ENCODE data around the gene PPM1F.

PPM1F gene

DNA sequence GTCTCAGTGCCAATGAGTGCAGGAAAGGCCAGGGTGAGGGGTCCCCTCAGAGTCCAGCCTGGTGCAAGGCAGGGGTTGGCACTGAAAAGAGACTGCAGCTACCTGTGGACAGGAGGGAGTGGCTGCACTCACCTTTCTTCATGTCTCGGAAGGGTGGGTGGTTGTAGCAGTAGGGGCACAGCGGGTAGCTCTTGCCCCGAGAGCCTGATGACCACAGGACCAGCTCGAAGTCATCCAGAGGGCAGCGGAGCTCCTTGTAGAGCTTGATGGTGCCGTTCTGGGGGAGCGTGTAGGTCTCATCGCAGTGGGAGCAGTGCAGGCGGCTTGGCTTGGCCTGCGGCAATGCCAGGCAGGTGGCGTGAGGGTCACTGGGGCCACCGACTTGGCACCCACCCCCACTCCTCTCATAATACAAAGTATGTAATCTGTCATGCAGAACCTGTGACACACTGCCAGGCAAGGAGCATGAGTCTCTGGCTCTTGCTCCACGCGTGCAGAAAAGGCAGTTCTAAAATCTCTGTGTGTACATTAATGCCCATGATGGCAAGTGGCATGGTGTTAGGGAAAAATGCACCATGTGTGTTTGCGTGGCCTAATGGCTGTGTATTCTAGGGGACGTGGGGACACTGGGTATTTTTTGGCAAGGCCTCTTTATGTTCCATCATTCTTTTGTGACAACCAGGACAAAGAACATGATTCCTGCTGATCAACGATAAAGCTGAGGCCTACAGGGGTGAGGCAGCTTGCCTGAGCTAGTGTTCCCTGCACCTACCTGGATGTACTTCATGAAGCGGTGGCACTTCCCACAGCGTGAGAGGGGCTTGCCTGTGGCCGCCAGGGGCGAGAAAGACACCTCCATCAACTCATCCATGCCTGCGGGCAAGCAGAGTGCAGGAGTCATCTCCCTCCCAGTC lies 6.0 kb upstream of the PPM1F start:
- in situ Hi-C loops (cut with MboI; ENCODE audit: low sequenced_read_pairs, unreplicated experiment) = no loop called here
- DNase-seq (ENCODE audit: low spot score) = no peak
- TF ChIP-seq, protein P1, sequence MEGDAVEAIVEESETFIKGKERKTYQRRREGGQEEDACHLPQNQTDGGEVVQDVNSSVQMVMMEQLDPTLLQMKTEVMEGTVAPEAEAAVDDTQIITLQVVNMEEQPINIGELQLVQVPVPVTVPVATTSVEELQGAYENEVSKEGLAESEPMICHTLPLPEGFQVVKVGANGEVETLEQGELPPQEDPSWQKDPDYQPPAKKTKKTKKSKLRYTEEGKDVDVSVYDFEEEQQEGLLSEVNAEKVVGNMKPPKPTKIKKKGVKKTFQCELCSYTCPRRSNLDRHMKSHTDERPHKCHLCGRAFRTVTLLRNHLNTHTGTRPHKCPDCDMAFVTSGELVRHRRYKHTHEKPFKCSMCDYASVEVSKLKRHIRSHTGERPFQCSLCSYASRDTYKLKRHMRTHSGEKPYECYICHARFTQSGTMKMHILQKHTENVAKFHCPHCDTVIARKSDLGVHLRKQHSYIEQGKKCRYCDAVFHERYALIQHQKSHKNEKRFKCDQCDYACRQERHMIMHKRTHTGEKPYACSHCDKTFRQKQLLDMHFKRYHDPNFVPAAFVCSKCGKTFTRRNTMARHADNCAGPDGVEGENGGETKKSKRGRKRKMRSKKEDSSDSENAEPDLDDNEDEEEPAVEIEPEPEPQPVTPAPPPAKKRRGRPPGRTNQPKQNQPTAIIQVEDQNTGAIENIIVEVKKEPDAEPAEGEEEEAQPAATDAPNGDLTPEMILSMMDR (IDR thresholded peaks at IDR 0.05; ENCODE audit: borderline replicate concordance, control extremely low read depth, extremely low read depth, insufficient read depth, missing control alignments) = no peak

DNA sequence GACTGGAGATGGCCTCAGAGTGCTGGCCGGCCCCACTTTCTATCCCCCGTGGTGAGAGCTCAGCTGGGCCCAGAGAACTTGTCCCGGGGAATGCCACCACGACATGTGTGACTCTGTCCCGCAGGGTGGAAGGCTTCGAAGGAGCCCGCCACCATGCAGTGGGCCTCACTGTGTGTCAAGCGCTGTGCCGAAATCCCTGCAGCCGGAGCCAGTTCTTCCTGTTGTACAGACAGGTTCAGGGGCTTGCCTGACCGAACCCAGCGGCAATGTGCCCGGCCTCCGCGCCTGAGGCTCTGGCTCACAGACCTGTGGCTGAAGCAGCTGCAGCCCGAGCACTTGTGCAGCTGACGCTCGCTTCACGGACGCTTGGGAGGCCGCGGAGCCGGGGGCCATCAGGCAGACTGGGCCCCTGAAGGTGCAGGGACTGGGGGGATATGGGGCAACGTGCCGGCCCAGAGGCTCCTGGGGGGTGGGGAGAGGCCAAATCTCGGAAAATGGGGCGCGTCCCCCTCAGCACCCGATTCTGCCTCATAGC lies 650 bp downstream of the PPM1F start:
- TF ChIP-seq, protein P1 (IDR thresholded peaks at IDR 0.05; ENCODE audit: borderline replicate concordance, control extremely low read depth, extremely low read depth, insufficient read depth, missing control alignments) = no peak
- in situ Hi-C loops (cut with MboI; ENCODE audit: low sequenced_read_pairs, unreplicated experiment) = no loop called here

DNA sequence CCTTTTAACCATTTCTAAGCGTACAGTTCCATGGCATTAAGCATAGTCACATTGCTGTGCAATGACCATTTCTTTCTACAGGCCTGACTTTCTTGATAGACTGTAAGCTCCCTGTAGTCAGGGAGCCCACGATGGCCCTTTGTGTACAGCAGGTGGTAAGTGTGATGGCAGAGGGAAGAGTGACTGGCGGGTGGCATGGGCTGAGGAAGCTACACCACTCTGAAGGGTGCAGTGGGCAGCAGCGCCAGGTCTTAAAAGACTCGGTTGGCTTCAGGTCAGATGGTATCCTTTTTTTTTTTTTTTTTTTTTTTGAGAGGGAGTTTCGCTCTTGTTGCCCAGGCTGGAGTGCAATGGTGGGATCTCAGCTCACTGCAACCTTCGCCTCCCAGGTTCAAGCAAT lies 1.6 kb downstream of the PPM1F start:
- TF ChIP-seq, protein P1 (IDR thresholded peaks at IDR 0.05; ENCODE audit: borderline replicate concordance, control extremely low read depth, extremely low read depth, insufficient read depth, missing control alignments) = no peak
- DNase-seq (ENCODE audit: low spot score) = no peak
- in situ Hi-C loops (cut with MboI; ENCODE audit: low sequenced_read_pairs, unreplicated experiment) = no loop called here

More for the DNA sequence above, 650 bp downstream of the PPM1F start:
- no peak for DNase-seq (ENCODE audit: low spot score)

DNA sequence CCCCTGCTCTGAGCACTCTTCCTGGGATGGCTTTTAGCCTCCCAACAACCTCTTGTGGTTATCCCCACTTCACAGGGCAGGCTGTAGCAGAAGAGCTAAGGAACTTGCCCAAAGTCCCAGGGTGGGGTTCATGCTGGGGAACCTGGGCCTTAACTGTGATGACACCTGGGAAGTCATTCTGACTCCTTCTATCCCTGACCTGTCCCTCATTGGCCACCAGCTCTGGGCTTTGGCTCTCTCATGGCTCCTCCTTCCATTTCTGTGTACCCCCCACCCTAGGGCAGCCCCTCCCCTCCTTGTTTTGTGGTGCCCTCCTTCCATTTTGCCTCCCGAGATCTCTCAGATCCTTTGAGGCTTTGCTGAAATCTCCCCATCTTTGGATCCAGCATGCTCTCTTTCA lies 2.7 kb downstream of the PPM1F start:
- no peak for DNase-seq (ENCODE audit: low spot score)
- in situ Hi-C loops (cut with MboI; ENCODE audit: low sequenced_read_pairs, unreplicated experiment) = loop anchor here (10.0 kb wide), 1 partner anchor 245 kb away; no protein-coding TSS in a partner anchor

DNA sequence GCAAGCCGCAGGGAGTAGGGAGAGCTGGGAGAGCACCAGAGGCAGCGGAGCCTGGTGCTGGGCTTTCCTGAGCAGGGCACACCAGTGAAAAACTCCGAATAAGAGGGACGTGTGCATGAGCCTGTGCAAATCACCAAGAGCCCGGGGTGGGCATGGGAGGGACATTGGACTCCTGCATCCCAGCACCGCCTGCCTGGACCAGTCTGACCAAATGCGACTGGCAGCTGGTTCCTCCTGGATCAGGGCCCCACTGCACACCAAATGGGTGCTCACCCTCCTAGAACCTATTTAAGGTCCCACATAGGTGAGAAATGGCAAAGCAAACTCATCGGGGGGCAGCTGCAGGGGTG lies 3.1 kb downstream of the PPM1F start:
- in situ Hi-C loops (cut with MboI; ENCODE audit: low sequenced_read_pairs, unreplicated experiment) = loop anchor here (10.0 kb wide), 1 partner anchor 245 kb away; no protein-coding TSS in a partner anchor
- DNase-seq (ENCODE audit: low spot score) = no peak
- TF ChIP-seq, protein P1 (IDR thresholded peaks at IDR 0.05; ENCODE audit: borderline replicate concordance, control extremely low read depth, extremely low read depth, insufficient read depth, missing control alignments) = no peak

More for the DNA sequence above, 2.7 kb downstream of the PPM1F start:
- TF ChIP-seq, protein P1 (IDR thresholded peaks at IDR 0.05; ENCODE audit: borderline replicate concordance, control extremely low read depth, extremely low read depth, insufficient read depth, missing control alignments) = no peak

DNA sequence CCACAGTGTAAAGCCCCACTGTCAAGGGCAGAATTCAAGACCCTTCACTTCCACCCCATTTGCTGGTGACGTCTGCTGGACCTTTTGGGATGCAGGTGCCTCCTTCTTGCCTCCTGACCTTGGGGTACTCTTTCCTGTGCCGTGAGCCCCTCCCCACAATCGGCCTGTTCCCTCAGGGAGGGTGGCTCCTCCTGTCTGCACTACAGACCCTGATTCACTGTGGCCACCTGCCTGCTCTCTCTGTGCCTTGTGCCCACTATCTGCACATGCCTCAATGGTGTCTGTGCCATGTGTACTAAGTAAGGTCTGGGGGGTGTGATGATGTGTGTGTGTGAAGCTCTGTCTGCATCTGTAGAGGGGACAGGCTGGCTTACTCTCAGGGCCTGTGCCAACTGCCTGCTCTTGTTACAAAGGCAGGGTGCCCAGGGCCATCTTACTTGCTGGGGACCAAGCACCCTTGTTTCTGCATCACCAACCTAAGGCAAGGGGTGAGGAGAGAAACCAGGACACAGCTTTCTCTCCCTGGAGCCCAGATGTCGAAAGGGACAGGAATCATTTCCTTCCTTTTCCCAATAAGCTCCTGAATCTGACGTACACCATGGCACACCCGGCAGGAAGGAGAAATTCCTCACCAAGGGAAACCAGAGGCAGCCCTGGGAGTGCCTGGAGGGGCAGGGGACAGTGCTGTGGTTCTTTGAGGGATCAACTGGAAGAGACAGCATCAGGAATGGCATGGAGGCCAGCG lies 3.7 kb downstream of the PPM1F start:
- in situ Hi-C loops (cut with MboI; ENCODE audit: low sequenced_read_pairs, unreplicated experiment) = loop anchor here (10.0 kb wide), 1 partner anchor 244 kb away; no protein-coding TSS in a partner anchor
- TF ChIP-seq, protein P1 (IDR thresholded peaks at IDR 0.05; ENCODE audit: borderline replicate concordance, control extremely low read depth, extremely low read depth, insufficient read depth, missing control alignments) = no peak
- DNase-seq (ENCODE audit: low spot score) = no peak
